A549 treated with AZD2906 at 1 μM for 4 hours (cell line): Measurements from ENCODE around the gene ST3GAL6. TPM values are rescaled to one million over a fixed set of nuclear protein-coding genes. Genes with fewer than 3 reads are reported as not detected.

Experiments
- total RNA-seq: library from RNA; stranded (reverse); fragments of 200-300 nt; extraction: Qiagen RNA extraction; gene quantifications from 5 replicates; pipeline ENCODE4 v1.2.3, GENCODE V29; 2022

Gene ST3GAL6, protein sequence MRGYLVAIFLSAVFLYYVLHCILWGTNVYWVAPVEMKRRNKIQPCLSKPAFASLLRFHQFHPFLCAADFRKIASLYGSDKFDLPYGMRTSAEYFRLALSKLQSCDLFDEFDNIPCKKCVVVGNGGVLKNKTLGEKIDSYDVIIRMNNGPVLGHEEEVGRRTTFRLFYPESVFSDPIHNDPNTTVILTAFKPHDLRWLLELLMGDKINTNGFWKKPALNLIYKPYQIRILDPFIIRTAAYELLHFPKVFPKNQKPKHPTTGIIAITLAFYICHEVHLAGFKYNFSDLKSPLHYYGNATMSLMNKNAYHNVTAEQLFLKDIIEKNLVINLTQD
- 0.68 to 1.00 TPM (median 0.86 TPM) in 5 replicates for total RNA-seq

DNA sequence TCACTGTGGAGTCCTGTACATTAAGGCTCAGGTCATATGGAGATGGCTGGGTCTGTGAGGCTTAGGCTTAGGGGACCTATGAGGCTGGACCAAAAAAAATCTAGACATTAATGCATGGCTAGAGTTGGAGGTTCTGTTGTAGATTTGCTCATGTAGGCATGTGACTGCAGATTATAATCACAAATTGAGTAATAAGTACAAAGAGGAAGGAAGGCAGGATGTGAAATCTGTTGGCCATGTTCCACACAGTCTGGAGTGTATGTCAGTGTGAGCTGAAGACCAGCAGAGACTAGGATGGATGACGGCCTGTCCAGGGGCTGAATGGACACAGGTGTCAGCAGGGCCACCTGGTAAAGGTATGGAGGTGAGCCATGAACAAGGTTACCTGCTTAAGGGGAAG is at the start of gene ST3GAL6:
Gene ST3GAL6, plus strand, starts transcription at position 265 of the 400 bp plus-strand sequence. CDS start 5,101 bp downstream, outside the sequence.

Other genes starting within 250 kb of the ST3GAL6 start
- 45.0 to 66.3 TPM (median 55.8 TPM) in 5 replicates for gene CLDND1, start 240.4 kb upstream of the ST3GAL6 start, total RNA-seq
- gene GPR15, start 231.4 kb upstream of the ST3GAL6 start, total RNA-seq = not detected in 5 replicates
- gene CPOX, start 169.7 kb upstream of the ST3GAL6 start, total RNA-seq = 18.7 to 24.5 TPM (median 21.2 TPM) in 5 replicates
- gene DCBLD2, start 138.4 kb downstream of the ST3GAL6 start, total RNA-seq = 188 to 259 TPM (median 218 TPM) in 5 replicates